Kidney (tissue), 22 donors: Measurements from ENCODE around the gene SMCO3. TPM values are rescaled to one million over a fixed set of nuclear protein-coding genes. Genes with fewer than 3 reads are reported as not detected.

Experiments
- DNase-seq, 5 donors: peaks; one replicate each; pipeline ENCODE4 v3.0.0-alpha.2; 2013 to 2020
- FAIRE-seq: peaks from 2 replicates; lab custom pipeline; 2012; peaks lifted over from hg19 to GRCh38; lab: Jason Lieb, UNC
- H3K27ac ChIP-seq, 2 donors: one replicate each; pipeline ENCODE4 v1.7.0; 2013; ENCODE audit warnings: low read depth in 2 of 2, low read length in 2 of 2, inconsistent platforms in 1 of 2
- H3K27me3 ChIP-seq: one replicate; pipeline ENCODE4 v1.7.1; 2013; ENCODE audit warnings: low read length, inconsistent platforms; ENCODE audit not compliant: control insufficient read depth, insufficient read depth
- H3K36me3 ChIP-seq, 3 donors: one replicate each; pipeline versions ENCODE4 v1.7.0 to v1.7.1; 2013; ENCODE audit warnings: low read length in 3 of 3, control low read depth in 1 of 3, inconsistent platforms in 1 of 3; ENCODE audit not compliant: insufficient read depth in 3 of 3, control insufficient read depth in 2 of 3
- H3K4me1 ChIP-seq, 3 donors: one replicate each; pipeline versions ENCODE4 v1.7.0 to v1.7.1; 2013; ENCODE audit warnings: low read length in 3 of 3, inconsistent platforms in 1 of 3, low read depth in 1 of 3; ENCODE audit not compliant: control insufficient read depth in 2 of 3, insufficient read depth in 2 of 3
- H3K4me3 ChIP-seq, 3 donors: one replicate each; pipeline versions ENCODE4 v1.7.0 to v1.8.1; 2013; ENCODE audit warnings: low read length in 3 of 3, control low read depth in 1 of 3, inconsistent platforms in 1 of 3
- H3K9ac ChIP-seq, 3 donors: one replicate each; pipeline versions ENCODE4 v1.7.0 to v1.7.1; 2013; ENCODE audit warnings: low read length in 3 of 3, control low read depth in 1 of 3, inconsistent platforms in 1 of 3
- H3K9me3 ChIP-seq, 3 donors: one replicate each; pipeline versions ENCODE4 v1.7.0 to v1.7.1; 2013; ENCODE audit warnings: low read length in 3 of 3, control low read depth in 1 of 3, inconsistent platforms in 1 of 3; ENCODE audit not compliant: control insufficient read depth in 2 of 3, insufficient read depth in 1 of 3
- intact Hi-C: fragments of 100-400 bp; cut with DNase I; formaldehyde crosslinking; loops from one replicate; pipeline ENCODE4 v1.11.1; 2022
- long read RNA-seq, 10 donors: library from polyadenylated mRNA in 1 of 10; unstranded in 1 of 10; transcript quantifications; one replicate each; pipeline ENCODE4 v2.0.0 and lab custom pipeline, GENCODE V29; 2021 to 2026
- polyA plus RNA-seq: library from polyadenylated mRNA; stranded (reverse); fragments of 350-450 nt; fragmentation: Illumina TruSeq; extraction: RNeasy Lipid Tissue Mini Kit (QIAGEN cat#74804); gene quantifications from one replicate; pipeline ENCODE4 v1.2.3, GENCODE V29; 2014; ENCODE audit warnings: low read depth, low replicate concordance; ENCODE audit not compliant: insufficient read depth
- total RNA-seq: library from RNA; stranded (reverse); fragmentation: NEBNext Ultra II Directional; extraction: Animal tissue kit (Norgen Biotek cat#: 25700); gene quantifications from one replicate; pipeline ENCODE4 v1.2.1, GENCODE V29; 2021
- TF ChIP-seq, protein P1 (sequence below): IDR thresholded peaks from 3 replicates; pipeline ENCODE4 v1.5.1; 2012; ENCODE audit warnings: mild to moderate bottlenecking, moderate library complexity, borderline replicate concordance; ENCODE audit not compliant: insufficient read depth; ENCODE audit errors: extremely low read depth
- donor health status: control.
- donor health status: control.
- donor health status: control.
- donor health status: control.
- donor health status: control.
- donor health status: DM: yes; HTN: yes; CAD: no.
- donor health status: Normal renal cell carcinoma (clear cell type).

Gene SMCO3
- 0.76 TPM for total RNA-seq
- polyA plus RNA-seq = 10.9 TPM
- long read RNA-seq, donor 1, partial matches to known transcripts = 0 of 2 reads
- long read RNA-seq, donor 1, other reads (novel, unspliced or antisense) = 0 of 2 reads
- long read RNA-seq, donor 2, partial matches to known transcripts = 12 of 20 reads
- long read RNA-seq, donor 2, other reads (novel, unspliced or antisense) = 6 of 20 reads
- long read RNA-seq, donor 3, transcript SMCO3-201 (2 exons, 2,104 nt) = major isoform, 5 of 5 reads
- long read RNA-seq, donor 3, partial matches to known transcripts = 0 of 5 reads
- long read RNA-seq, donor 3, other reads (novel, unspliced or antisense) = 0 of 5 reads
- long read RNA-seq, donor 4 = 0 reads
- long read RNA-seq, donor 5 = 0 reads
- long read RNA-seq, donor 6, transcript SMCO3-201 (2 exons, 2,104 nt) = major isoform, 8 of 8 reads
- long read RNA-seq, donor 6, partial matches to known transcripts = 0 of 8 reads
- long read RNA-seq, donor 6, other reads (novel, unspliced or antisense) = 0 of 8 reads
- long read RNA-seq, donor 7 = 0 reads
- long read RNA-seq, donor 8, partial matches to known transcripts = 0 of 2 reads
- long read RNA-seq, donor 8, other reads (novel, unspliced or antisense) = 0 of 2 reads
- long read RNA-seq, donor 9, partial matches to known transcripts = 0 of 1 reads
- long read RNA-seq, donor 9, other reads (novel, unspliced or antisense) = 0 of 1 reads
- long read RNA-seq, donor 10, partial matches to known transcripts = 0 of 1 reads
- long read RNA-seq, donor 10, other reads (novel, unspliced or antisense) = 0 of 1 reads

DNA sequence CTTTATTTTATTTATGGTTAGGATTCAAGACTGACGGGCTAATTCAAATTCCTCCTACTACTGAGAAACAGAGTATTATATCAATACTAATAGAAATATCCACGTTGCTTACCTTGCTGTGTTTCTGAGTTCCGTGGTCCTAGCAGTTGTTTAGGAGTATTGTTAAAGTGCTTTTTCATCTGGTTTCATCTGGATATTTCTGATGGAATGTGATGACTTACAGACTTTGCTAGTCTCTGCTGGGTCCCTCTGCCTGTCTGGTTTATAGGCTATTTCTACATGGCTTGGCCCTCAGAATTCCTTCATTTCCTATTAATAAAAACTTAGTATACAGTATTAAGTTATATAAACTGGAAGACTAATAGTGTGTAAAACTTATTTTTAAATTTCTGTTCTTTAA, at the start of gene SMCO3:
TSS of gene SMCO3 (minus strand) at position 169 of the 400 bp plus-strand sequence. CDS start 7,502 bp downstream, outside the sequence.
- DNase-seq (peak in 1 of 5 donors; percentile 29), FAIRE-seq (no peak)
- H3K36me3 ChIP-seq = no peaks in the 10 kb centered on the region
- TF ChIP-seq, protein P1, sequence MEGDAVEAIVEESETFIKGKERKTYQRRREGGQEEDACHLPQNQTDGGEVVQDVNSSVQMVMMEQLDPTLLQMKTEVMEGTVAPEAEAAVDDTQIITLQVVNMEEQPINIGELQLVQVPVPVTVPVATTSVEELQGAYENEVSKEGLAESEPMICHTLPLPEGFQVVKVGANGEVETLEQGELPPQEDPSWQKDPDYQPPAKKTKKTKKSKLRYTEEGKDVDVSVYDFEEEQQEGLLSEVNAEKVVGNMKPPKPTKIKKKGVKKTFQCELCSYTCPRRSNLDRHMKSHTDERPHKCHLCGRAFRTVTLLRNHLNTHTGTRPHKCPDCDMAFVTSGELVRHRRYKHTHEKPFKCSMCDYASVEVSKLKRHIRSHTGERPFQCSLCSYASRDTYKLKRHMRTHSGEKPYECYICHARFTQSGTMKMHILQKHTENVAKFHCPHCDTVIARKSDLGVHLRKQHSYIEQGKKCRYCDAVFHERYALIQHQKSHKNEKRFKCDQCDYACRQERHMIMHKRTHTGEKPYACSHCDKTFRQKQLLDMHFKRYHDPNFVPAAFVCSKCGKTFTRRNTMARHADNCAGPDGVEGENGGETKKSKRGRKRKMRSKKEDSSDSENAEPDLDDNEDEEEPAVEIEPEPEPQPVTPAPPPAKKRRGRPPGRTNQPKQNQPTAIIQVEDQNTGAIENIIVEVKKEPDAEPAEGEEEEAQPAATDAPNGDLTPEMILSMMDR = no peak
- peak within 1 kb of the TSS in 1 of 3 donors; percentile 43 for H3K4me3 ChIP-seq
- H3K27me3 ChIP-seq = no peaks in the 10 kb centered on the region
- peaks cover 0 to 3% (median 0%) of the 10 kb centered on the region in 3 donors for H3K4me1 ChIP-seq
- H3K9ac ChIP-seq = peak within 1 kb of the TSS in 1 of 3 donors; percentile 48
- no peaks in the 10 kb centered on the region for H3K9me3 ChIP-seq
- H3K27ac ChIP-seq = no peak within 1 kb of the TSS
- intact Hi-C loops = no loop called here

DNA sequence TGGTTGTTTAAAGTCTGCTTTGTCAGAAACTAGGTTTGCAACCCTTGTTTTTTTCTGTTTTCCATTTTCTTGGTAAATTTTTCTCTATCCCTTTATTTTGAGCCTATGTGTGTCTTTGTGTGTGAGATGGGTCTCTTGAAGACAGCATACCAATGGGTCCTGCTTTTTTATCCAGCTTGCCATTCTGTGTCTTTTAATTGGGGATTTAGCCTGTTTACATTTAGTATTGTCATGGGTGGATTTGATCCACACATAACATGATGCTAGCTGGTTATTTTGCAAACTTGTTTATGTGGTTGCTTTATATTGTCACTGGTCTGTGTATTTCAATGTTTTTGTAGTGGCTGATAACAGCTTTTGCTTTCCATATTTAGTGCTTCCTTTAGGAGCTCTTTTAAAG, 46.5 kb upstream of the SMCO3 start:
- H3K27me3 ChIP-seq = no peaks in the 10 kb centered on the region
- H3K9me3 ChIP-seq = peaks cover 1 to 16% (median 4%) of the 10 kb centered on the region in 3 donors
- H3K4me1 ChIP-seq = no peaks in the 10 kb centered on the region
- H3K4me3 ChIP-seq = no peak overlapping the region
- no peak overlapping the region for H3K9ac ChIP-seq
- no peak overlapping the region for H3K27ac ChIP-seq
- TF ChIP-seq, protein P1 = no peak
- DNase-seq (no peak), FAIRE-seq (no peak)
- intact Hi-C loops = no loop called here
- H3K36me3 ChIP-seq = no peaks in the 10 kb centered on the region

DNA sequence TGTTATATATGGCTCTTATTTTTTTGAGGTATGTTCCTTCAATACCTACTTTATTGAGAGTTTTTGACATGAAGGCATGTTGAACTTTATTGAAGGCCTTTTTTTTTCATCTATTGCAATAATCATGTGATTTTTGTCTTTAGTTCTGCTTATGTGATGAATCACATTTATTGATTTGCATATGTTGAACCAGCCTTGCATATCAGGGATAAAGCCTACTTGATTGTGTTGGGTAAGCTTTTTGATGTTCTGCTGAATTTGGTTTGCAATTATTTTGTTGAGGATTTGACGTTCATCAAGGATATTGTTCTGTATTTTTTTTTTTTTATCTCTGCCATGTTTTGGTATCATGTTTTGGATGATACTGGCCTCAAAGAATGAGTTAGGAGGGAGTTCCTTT, 44.5 kb upstream of the SMCO3 start:
- H3K4me3 ChIP-seq = no peak overlapping the region
- TF ChIP-seq, protein P1 = no peak
- DNase-seq = no peak
- no peak for FAIRE-seq
- peaks cover 0 to 4% (median 0%) of the 10 kb centered on the region in 3 donors for H3K4me1 ChIP-seq
- intact Hi-C loops = no loop called here
- H3K36me3 ChIP-seq = no peaks in the 10 kb centered on the region
- H3K27ac ChIP-seq = no peak overlapping the region
- H3K9me3 ChIP-seq = peaks cover 1 to 16% (median 4%) of the 10 kb centered on the region in 3 donors
- H3K9ac ChIP-seq = no peak overlapping the region
- no peaks in the 10 kb centered on the region for H3K27me3 ChIP-seq
